Transverse colon (tissue), 4 donors: ENCODE results near the gene KCTD20. TPM values are rescaled to one million over a fixed set of nuclear protein-coding genes. Genes with fewer than 3 reads are reported as not detected.

Experiments
- DNase-seq: peaks from one replicate; pipeline ENCODE4 v3.0.0-alpha.2; 2019
- H3K27ac ChIP-seq, 4 donors: fragments of 200-600 bp; sonication (generic); 2 replicates each; pipeline ENCODE4 v1.5.1; 2016 to 2018; ENCODE audit warnings: inconsistent platforms in 4 of 4
- H3K27me3 ChIP-seq: fragments of 200-600 bp; sonication (generic); 2 replicates; pipeline ENCODE4 v1.5.1; 2017; ENCODE audit warnings: inconsistent platforms
- H3K36me3 ChIP-seq, 4 donors: fragments of 200-600 bp; sonication (generic); 2 replicates each; pipeline ENCODE4 v1.5.1; 2017 to 2019; ENCODE audit warnings: inconsistent platforms in 4 of 4
- H3K4me1 ChIP-seq, 4 donors: fragments of 200-600 bp; sonication (generic); 2 replicates each; pipeline ENCODE4 v1.5.1; 2017 to 2020; ENCODE audit warnings: inconsistent platforms in 4 of 4
- H3K4me3 ChIP-seq, 4 donors: fragments of 200-600 bp; sonication (generic); 1 replicate in 1 of 4; 2 replicates in 3 of 4; pipeline versions ENCODE4 v1.5.1 to v1.6.1; 2017 to 2019; ENCODE audit warnings: inconsistent platforms in 4 of 4
- H3K9me3 ChIP-seq, 2 donors: fragments of 200-600 bp; sonication (generic); 2 replicates each; pipeline ENCODE4 v1.5.1; 2017 to 2019; ENCODE audit warnings: inconsistent platforms in 2 of 2
- CTCF ChIP-seq, 5 experiments: fragments of 200-600 bp in 3 of 5; fragments of 450-650 bp in 2 of 5; sonication (generic) in 3 of 5; IDR thresholded peaks; 1 replicate in 2 of 5; 2 replicates in 3 of 5; pipeline ENCODE4 v1.5.1; 2016 to 2017; ENCODE audit warnings: antibody characterized with exemption in 5 of 5, inconsistent platforms in 3 of 5, mild to moderate bottlenecking in 2 of 5, moderate library complexity in 1 of 5
- EP300 ChIP-seq: sonication (generic); formaldehyde crosslinking; IDR thresholded peaks from one replicate; pipeline ENCODE4 v1.6.1; 2017; ENCODE audit warnings: antibody characterized with exemption, low read depth
- POLR2A ChIP-seq: fragments of 450-650 bp; IDR thresholded peaks from one replicate; pipeline ENCODE4 v1.6.1; 2016; ENCODE audit warnings: antibody characterized with exemption, mild to moderate bottlenecking, moderate library complexity
- POLR2AphosphoS5 ChIP-seq, 3 donors: sonication (generic); formaldehyde crosslinking; IDR thresholded peaks; one replicate each; pipeline ENCODE4 v1.6.1; 2016; ENCODE audit warnings: antibody characterized with exemption in 3 of 3
- WGBS, 2 donors: methylation state at CpG; one replicate each; pipeline ENCODE4 v1.1.5; 2018; ENCODE audit warnings: low coverage in 1 of 2; 5-methylcytosine and 5-hydroxymethylcytosine counted together
- in situ Hi-C, 4 donors: fragments of 200-750 bp; cut with MboI; loops; one replicate each; pipeline versions ENCODE4 v1.15.0 to v1.15.1; 2017; ENCODE audit warnings: low sequenced_read_pairs in 3 of 4, low pct_ligation_motif_present in 1 of 4, low pct_unique_long_range_greater_than_20kb in 1 of 4
- intact Hi-C: fragments of 100-400 bp; cut with DNase I; formaldehyde crosslinking; loops from one replicate; pipeline ENCODE4 v1.15.1; 2023; ENCODE audit warnings: low total_unique reads
- total RNA-seq, 4 donors: library from RNA; depleted of rRNA; stranded (reverse); fragments of >200 nt; gene quantifications; one replicate each; pipeline ENCODE4 v1.1.0, GENCODE V29; 2016

KCTD20 gene
- total RNA-seq, 4 donors from 2014 or later, result 23.2 to 61.9 (median 29.9) TPM

- no peaks in the 10 kb centered on the region for H3K9me3 ChIP-seq
- 73 to 81% methylated on average over 2 to 4 of the region's 4 CpGs for WGBS, 2 donors
- TF ChIP-seq CTCF (IDR thresholded peaks at IDR 0.05), result no peak
- no peak for TF ChIP-seq EP300
- TF ChIP-seq POLR2A, result no peak
- TF ChIP-seq POLR2AphosphoS5 (IDR thresholded peaks at IDR 0.05), result no peak
- peak; percentile 27 for DNase-seq
- intact Hi-C loops, result no loop called here
- H3K4me3 ChIP-seq, result no peak overlapping the region
- no peaks in the 10 kb centered on the region for H3K27me3 ChIP-seq
- in situ Hi-C loops, result no loop called here
- peaks cover 0 to 24% (median 11%) of the 10 kb centered on the region in 4 donors for H3K36me3 ChIP-seq
- peaks cover 3 to 48% (median 30%) of the 10 kb centered on the region in 4 donors for H3K4me1 ChIP-seq
- peak overlapping the region; percentile 11 to 79 (median 76) for H3K27ac ChIP-seq
Observed at GRCh38 chr6:36516559-36516958, 73.8 kb downstream of the KCTD20 start.

GRCh38 chr6:36516988-36517387, 74.2 kb downstream of the KCTD20 start:
- DNase-seq, result no peak
- intact Hi-C loops, result no loop called here
- H3K36me3 ChIP-seq, result peaks cover 0 to 26% (median 12%) of the 10 kb centered on the region in 4 donors

DNA sequence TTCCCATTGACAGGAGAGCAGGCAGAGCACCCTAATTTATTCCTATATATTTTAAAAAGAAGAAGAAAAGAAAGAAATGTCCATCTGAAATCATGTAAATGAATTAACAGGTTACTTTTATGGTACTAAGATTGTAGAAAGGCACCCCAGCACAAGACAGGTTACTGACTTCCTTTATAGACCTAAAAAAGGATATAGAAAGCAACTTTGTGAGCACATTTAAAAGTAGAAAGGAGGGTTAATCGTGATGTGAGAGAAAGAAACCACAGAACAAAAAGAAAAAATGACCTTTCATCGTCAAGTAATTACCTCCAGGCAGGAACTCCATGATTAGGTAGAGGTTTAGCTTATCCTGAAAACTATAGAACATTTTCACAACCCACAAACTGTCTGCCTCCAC, 74.6 kb downstream of the KCTD20 start:
- peaks cover 0 to 30% (median 12%) of the 10 kb centered on the region in 4 donors for H3K36me3 ChIP-seq

More at GRCh38 chr6:36516988-36517387, 74.2 kb downstream of the KCTD20 start:
- Histone ChIP-seq H3K27me3 (no peaks in the 10 kb centered on the region), H3K9me3 (no peaks in the 10 kb centered on the region), H3K4me1 (peaks cover 3 to 44% (median 26%) of the 10 kb centered on the region in 4 donors), H3K27ac (peak overlapping the region in 3 of 4 donors; percentile 11 to 79 (median 78)), H3K4me3 (no peak overlapping the region)
- TF ChIP-seq CTCF (IDR thresholded peaks at IDR 0.05), result no peak
- no peak for TF ChIP-seq EP300
- TF ChIP-seq POLR2A, result no peak
- no peak for TF ChIP-seq POLR2AphosphoS5 (IDR thresholded peaks at IDR 0.05)
- in situ Hi-C loops, result no loop called here

GRCh38 chr6:36519352-36519751, 76.6 kb downstream of the KCTD20 start:
- intact Hi-C loops (no loop called here), in situ Hi-C loops (no loop called here)
- Histone ChIP-seq H3K36me3 (peaks cover 0 to 36% (median 16%) of the 10 kb centered on the region in 4 donors), H3K9me3 (no peaks in the 10 kb centered on the region), H3K27me3 (no peaks in the 10 kb centered on the region), H3K4me1 (peaks cover 0 to 25% (median 17%) of the 10 kb centered on the region in 4 donors), H3K27ac (no peak overlapping the region), H3K4me3 (no peak overlapping the region)
- no peak for TF ChIP-seq EP300
- no peak for TF ChIP-seq POLR2A
- TF ChIP-seq POLR2AphosphoS5 (IDR thresholded peaks at IDR 0.05), result no peak
- no peak for TF ChIP-seq CTCF (IDR thresholded peaks at IDR 0.05)
- no peak for DNase-seq

More for the DNA sequence above, 74.6 kb downstream of the KCTD20 start:
- WGBS, 2 donors, result 55 to 60% methylated on average over 2 of the region's 2 CpGs
- Histone ChIP-seq H3K4me3 (no peak overlapping the region), H3K4me1 (peaks cover 3 to 40% (median 22%) of the 10 kb centered on the region in 4 donors), H3K9me3 (no peaks in the 10 kb centered on the region), H3K27me3 (no peaks in the 10 kb centered on the region), H3K27ac (no peak overlapping the region)
- intact Hi-C loops (no loop called here), in situ Hi-C loops (no loop called here)
- TF ChIP-seq POLR2A (no peak), EP300 (no peak), POLR2AphosphoS5 (IDR thresholded peaks at IDR 0.05) (no peak), CTCF (IDR thresholded peaks at IDR 0.05) (no peak)
- no peak for DNase-seq
